Fibroblast of the aortic adventitia (primary cell): ENCODE measurements around the gene LCA5. TPM values are rescaled to one million over a fixed set of nuclear protein-coding genes. Genes with fewer than 3 reads are reported as not detected.
A peak's percentile ranks its signal among the peaks of the same experiment; 100 is the strongest.

Experiments
- DNase-seq: peaks from one replicate; pipeline ENCODE4 v3.0.0-alpha.2; 2010; ENCODE audit warnings: low read depth
- H3K4me3 ChIP-seq: 2 replicates; pipeline ENCODE4 v1.5.1; 2011; ENCODE audit warnings: low read depth, mild to moderate bottlenecking, control low read depth, low read length, moderate library complexity
- CTCF ChIP-seq: IDR thresholded peaks from 2 replicates; pipeline ENCODE4 v1.5.1; 2011; ENCODE audit warnings: mild to moderate bottlenecking, low read length, control low read depth, inconsistent platforms; ENCODE audit not compliant: insufficient read depth
- small RNA-seq: library from RNA; depleted of rRNA; stranded (forward); fragments of <200 nt; gene quantifications from one replicate; pipeline ENCODE3, GENCODE V24; 2012
- total RNA-seq: library from RNA; depleted of rRNA; stranded (reverse); fragments of >200 nt; gene quantifications from 2 replicates; pipeline ENCODE4 v1.2.3, GENCODE V29; 2012; ENCODE audit warnings: low replicate concordance

Gene LCA5
- total RNA-seq, 1 donor = 7.4 TPM

GRCh38 chr6:79438030-79438429, 99.2 kb downstream of the LCA5 start:
- no peak overlapping the region for H3K4me3 ChIP-seq
- TF ChIP-seq CTCF = no peak
- peak; percentile 61 for DNase-seq

DNA sequence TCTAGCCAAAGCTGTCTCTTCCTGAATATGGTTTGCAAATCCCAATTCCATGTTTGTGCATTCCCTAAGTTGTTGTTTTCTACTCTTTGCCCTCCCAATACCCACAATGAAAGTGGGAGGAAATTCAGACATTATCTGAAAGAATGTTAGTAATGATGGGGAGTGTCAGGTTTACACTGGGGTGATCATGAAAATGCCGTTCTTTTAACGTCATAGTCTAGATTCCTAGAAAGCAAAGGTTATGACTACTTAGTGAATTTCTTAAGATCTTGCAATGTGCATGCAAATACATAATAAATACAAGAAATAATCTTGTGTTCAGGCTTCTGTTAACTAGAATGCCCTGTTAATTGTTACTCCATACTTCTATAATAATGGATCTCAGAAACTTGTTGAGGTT, 101.0 kb downstream of the LCA5 start:
- no peak overlapping the region for H3K4me3 ChIP-seq
- no peak for TF ChIP-seq CTCF
- DNase-seq = peak; percentile 11

DNA sequence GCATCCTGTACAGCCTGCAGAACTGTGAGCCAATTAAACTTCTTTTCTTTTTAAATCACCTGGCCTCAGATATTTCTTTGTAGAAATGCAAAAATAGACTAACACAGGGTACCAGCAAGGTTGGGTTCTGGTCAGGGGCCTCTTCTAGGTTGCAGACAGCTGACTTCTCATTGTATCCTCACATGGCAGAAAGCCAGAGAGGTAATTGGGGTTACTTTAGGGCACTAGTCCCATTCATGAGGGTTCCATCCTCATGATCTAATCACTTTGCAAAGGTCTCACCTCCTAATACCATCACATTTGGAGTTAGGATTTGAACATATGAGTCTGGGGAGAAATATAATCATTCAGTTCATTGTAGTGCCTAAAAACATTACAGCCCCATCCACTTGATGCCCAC, 101.5 kb downstream of the LCA5 start:
- TF ChIP-seq CTCF = no peak
- no peak for DNase-seq

More for the DNA sequence above, 101.5 kb downstream of the LCA5 start:
- H3K4me3 ChIP-seq = no peak overlapping the region

Small RNA genes lying within 50 kb of the gene (small RNA-seq; reads per million reads assigned to genes)
- gene DBIP1 = not detected

Other genes with a start within 250 kb of the LCA5 start
- 4.1 and 6.6 TPM in 2 replicates for gene SH3BGRL2, start 93.9 kb upstream of the LCA5 start, total RNA-seq